ENCODE results near the gene LCN10. TPM values are rescaled to one million over a fixed set of nuclear protein-coding genes. Genes with fewer than 3 reads are reported as not detected.
"Not testable (repeated sequence)": the region's sequence is repeated elsewhere in the genome, so short reads cannot be mapped to it uniquely, and the experiment has no call there.

The LCN10 gene
- total RNA-seq, 1 experiment from 2014 or later = not detected

GRCh38 chr9:136720251-136720897 lies 22.4 kb downstream of the LCN10 start:
- DNase-seq = no peak
- Histone ChIP-seq H3K36me3 (peaks cover 33% of the 10 kb centered on the region), H3K4me3 (no peak overlapping the region), H3K27me3 (no peaks in the 10 kb centered on the region), H3K9me3 (no peaks in the 10 kb centered on the region)

GRCh38 chr9:136719195-136719880 lies 23.4 kb downstream of the LCN10 start:
- DNase-seq = no peak
- no peak overlapping the region for H3K4me3 ChIP-seq
- no peaks in the 10 kb centered on the region for H3K9me3 ChIP-seq
- no peaks in the 10 kb centered on the region for H3K27me3 ChIP-seq
- peaks cover 22% of the 10 kb centered on the region for H3K36me3 ChIP-seq

DNA sequence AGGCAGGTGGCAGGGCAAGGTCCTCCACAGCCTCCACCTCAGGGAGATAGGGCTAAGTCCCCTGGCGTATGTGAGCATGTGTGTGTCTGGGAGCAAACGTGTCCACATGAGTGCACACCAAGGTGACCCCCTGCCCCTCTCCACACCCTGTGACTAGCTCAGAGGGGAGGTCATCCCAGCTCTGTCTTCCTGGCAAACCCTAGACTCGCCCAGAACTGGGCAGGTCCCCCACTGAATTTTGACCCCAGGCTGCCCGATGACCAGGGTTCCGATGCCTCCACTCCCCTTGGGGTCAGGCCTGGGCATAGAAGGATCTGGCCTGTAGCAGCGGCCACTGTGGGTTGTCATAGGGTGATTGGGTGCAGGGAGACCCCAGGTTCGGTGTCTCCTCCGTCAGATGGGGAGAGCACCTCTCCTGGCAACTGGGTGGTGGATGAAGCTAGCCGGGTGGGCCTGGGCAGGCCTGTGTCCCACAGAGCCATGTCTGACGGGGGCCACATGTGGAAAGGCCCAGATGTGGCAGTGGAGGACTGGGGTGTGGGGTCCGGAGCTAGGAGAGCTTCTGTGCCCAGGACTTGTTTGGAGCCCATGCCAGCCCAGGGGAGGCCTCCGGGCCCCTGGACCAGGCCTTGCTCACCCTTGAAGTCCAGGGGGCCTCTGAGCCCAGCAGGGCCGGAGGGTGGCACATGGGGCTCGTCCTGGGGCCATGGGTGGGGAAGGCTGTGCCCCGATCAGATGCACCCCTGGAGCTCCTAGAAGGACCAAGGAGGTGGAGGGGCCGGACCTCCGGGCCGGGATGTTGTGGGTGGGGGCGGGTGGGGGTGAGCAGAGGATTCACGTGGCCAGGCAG lies 24.2 kb downstream of the LCN10 start:
- no peak for DNase-seq
- Histone ChIP-seq H3K36me3 (peaks cover 15% of the 10 kb centered on the region), H3K4me3 (no peak overlapping the region), H3K27me3 (no peaks in the 10 kb centered on the region), H3K9me3 (no peaks in the 10 kb centered on the region)

- Histone ChIP-seq H3K36me3 (peaks cover 3% of the 10 kb centered on the region), H3K9me3 (no peaks in the 10 kb centered on the region), H3K27me3 (no peaks in the 10 kb centered on the region), H3K4me3 (no peak overlapping the region)
- DNase-seq = no peak
These were observed 25.3 kb downstream of the LCN10 start for GRCh38 chr9:136717399-136717798.

GRCh38 chr9:136714893-136715274 lies 27.9 kb downstream of the LCN10 start:
- Histone ChIP-seq H3K4me3 (no peak overlapping the region), H3K36me3 (no peaks in the 10 kb centered on the region), H3K27me3 (no peaks in the 10 kb centered on the region), H3K9me3 (no peaks in the 10 kb centered on the region)
- DNase-seq = no peak

GRCh38 chr9:136714096-136714892 lies 28.4 kb downstream of the LCN10 start:
- no peak overlapping the region for H3K4me3 ChIP-seq
- H3K9me3 ChIP-seq = no peaks in the 10 kb centered on the region
- no peaks in the 10 kb centered on the region for H3K27me3 ChIP-seq
- no peak for DNase-seq
- H3K36me3 ChIP-seq = no peaks in the 10 kb centered on the region

DNA sequence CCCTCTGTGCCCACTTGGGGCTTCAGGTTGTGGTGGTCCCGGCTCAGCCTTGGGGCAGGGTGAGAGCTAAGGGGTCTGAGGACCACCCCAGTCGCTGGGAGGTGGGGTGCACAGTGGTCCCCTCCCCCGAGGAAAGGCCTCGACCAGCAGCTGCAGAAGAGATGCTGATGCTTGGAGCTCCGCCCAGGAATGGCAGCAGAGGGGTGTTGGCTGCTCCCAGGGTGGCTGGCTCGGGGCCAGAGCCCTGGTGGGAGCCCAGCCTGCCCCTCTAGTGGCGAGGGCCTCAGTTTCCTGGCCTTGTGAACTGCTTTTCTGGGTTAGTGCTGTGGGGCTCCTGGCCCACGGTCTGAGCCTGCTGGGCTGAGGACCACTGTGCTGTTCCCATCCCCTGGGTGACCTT lies 29.2 kb downstream of the LCN10 start:
- peak overlapping the region; percentile 51 for H3K4me3 ChIP-seq

DNA sequence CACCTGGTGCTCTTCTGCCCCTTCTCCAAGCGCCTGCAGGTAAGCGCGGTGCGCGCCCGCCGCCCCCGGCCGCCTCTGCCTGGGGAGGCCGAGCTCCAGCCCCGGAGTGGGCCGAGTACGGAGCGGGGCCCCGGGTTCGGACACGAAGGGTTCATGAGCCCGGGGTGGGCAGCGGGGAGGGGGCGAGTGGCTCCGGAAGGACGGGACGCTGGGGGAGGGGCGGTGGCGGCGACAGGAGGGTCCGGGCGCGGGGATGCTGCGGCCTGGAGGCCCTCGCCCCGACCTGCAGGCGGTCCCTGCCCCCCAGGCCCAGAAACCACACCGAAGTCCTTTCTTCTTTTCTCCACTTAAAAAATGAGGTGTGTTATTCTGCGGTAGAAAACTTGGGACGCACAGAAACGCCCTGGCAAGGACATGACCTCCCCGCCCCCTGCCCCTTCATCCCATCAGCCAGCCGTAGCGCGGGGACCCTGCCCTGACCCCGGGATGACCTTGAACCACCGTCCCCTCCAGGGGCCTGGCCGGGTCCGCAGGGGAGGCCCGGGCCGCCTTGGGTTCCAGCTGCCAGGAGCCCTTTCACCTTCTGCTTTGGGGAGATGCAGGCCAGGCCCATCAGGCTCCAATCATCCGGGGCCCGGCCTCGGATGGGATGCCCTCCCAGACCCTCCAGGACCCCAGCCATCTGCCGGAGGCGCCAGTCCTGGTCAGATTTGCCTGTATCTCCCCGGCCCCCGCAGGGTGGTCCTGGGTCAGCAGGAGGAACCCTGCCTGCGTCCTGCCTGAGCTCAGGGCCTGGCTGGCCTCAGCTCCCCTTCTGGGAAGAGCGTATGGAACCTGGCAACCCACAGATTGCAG lies 29.8 kb downstream of the LCN10 start:
- peak overlapping the region; percentile 51 for H3K4me3 ChIP-seq
- H3K9me3 ChIP-seq = no peaks in the 10 kb centered on the region
- DNase-seq = no peak
- H3K36me3 ChIP-seq = no peaks in the 10 kb centered on the region
- no peaks in the 10 kb centered on the region for H3K27me3 ChIP-seq

More for the DNA sequence above, 29.2 kb downstream of the LCN10 start:
- H3K27me3 ChIP-seq = no peaks in the 10 kb centered on the region
- no peak for DNase-seq
- H3K36me3 ChIP-seq = no peaks in the 10 kb centered on the region
- H3K9me3 ChIP-seq = no peaks in the 10 kb centered on the region

- no peaks in the 10 kb centered on the region for H3K36me3 ChIP-seq
- H3K4me3 ChIP-seq = peak within 1 kb of the TSS; percentile 51
- H3K27me3 ChIP-seq = no peaks in the 10 kb centered on the region
- no peaks in the 10 kb centered on the region for H3K9me3 ChIP-seq
- DNase-seq = no peak
These were observed 30.7 kb downstream of the LCN10 start, which contains the start of gene DIPK1B for GRCh38 chr9:136711751-136712689. DIPK1B (plus strand) TSS chr9:136712572; CDS start chr9:136712666, 94 bp downstream.

DNA sequence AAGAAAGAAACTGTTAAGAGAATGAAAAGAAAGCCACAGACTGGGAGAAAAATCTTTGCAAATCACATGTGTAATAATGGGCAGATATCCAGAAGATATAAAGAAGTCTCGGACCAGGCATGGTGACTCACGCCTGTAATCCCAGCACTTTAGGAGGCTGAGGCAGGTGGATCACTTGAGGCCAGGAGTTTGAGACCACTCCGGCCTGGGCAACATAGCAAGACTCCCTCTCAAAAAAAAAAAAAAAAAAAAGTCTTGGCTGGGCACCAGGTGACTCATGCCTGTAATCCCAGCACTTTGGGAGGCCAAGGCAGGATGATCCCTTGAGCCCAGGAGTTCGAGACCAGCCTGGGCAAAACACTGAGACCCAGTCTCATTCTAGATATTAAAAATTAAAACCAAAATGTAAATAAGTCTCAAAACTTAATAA lies 31.5 kb downstream of the LCN10 start:
- H3K27me3 ChIP-seq, H3K9me3 ChIP-seq, H3K4me3 ChIP-seq, H3K36me3 ChIP-seq: not testable (repeated sequence)
- peak; percentile 43 for DNase-seq

DNA sequence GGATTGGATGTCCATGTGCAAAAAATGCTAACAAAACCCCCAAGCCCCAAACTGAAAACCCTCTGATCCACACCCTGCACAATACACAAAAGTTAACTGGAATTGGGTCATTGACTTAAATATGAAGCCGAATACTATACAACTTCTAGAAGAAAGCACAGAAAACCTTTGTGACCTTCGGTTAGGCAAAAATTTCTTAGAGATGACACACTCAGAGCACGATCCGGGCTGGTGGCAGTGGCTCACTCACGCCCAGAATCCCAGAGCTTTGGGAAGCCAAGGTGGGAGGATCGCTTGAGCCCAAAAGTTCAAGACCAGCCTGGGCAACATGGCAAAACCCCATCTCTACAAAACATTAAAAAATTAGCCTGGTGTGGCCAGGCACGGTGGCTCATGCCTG lies 32.2 kb downstream of the LCN10 start:
- no peaks in the 10 kb centered on the region for H3K36me3 ChIP-seq
- H3K4me3 ChIP-seq = no peak overlapping the region
- H3K27me3 ChIP-seq = no peaks in the 10 kb centered on the region
- DNase-seq = no peak
- no peaks in the 10 kb centered on the region for H3K9me3 ChIP-seq

- H3K27me3 ChIP-seq = no peaks in the 10 kb centered on the region
- H3K36me3 ChIP-seq = no peaks in the 10 kb centered on the region
- H3K9me3 ChIP-seq = no peaks in the 10 kb centered on the region
- no peak for DNase-seq
- H3K4me3 ChIP-seq = no peak overlapping the region
These were observed 33.2 kb downstream of the LCN10 start for GRCh38 chr9:136709454-136710109.

- H3K9me3 ChIP-seq = no peaks in the 10 kb centered on the region
- H3K27me3 ChIP-seq = no peaks in the 10 kb centered on the region
- H3K4me3 ChIP-seq = no peak overlapping the region
- no peaks in the 10 kb centered on the region for H3K36me3 ChIP-seq
- no peak for DNase-seq
These were observed 34.8 kb downstream of the LCN10 start for GRCh38 chr9:136707849-136708517.

DNA sequence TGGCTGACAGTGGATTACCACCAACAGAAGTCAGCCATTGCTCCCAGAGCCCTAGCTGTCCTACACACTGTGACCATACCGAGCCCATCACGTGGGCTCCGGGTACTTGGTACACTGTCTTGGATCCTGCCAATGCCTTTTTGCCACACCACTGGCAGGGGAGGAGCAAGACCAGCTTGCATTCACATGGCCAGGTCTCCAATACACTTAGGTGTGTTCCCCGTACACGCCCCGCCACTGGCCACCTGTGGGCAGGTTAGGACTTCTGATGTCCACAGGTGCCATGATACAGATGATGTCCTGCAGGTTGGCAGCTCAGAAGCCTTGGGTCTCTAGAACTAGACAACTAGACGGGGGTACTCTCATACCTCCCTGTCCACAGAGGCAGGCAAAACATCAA lies 35.7 kb downstream of the LCN10 start:
- H3K9me3 ChIP-seq = no peaks in the 10 kb centered on the region
- no peaks in the 10 kb centered on the region for H3K27me3 ChIP-seq
- H3K36me3 ChIP-seq = no peaks in the 10 kb centered on the region
- no peak for DNase-seq
- no peak overlapping the region for H3K4me3 ChIP-seq
